SU-DHL-6 (cell line): Measurements from ENCODE around the gene GXYLT2.

Source experiments
- H2AFZ ChIP-seq: fragments of 200-600 bp; sonication (generic); 2 replicates; pipeline ENCODE4 v1.6.1; 2014; ENCODE audit warnings: low read depth, mild to moderate bottlenecking, moderate library complexity, mixed read lengths, antibody characterized with exemption, low read length; ENCODE audit not compliant: severe bottlenecking
- H3F3A ChIP-seq: fragments of 200-600 bp; shearing (Covaris generic); 2 replicates; pipeline ENCODE4 v1.6.0; 2016; ENCODE audit warnings: antibody characterized with exemption, mild to moderate bottlenecking; ENCODE audit not compliant: insufficient read depth
- H3K27ac ChIP-seq: fragments of 200-600 bp; sonication (generic); 2 replicates; pipeline ENCODE4 v1.5.1; 2016; ENCODE audit warnings: low read depth, mild to moderate bottlenecking, low read length, moderate library complexity, mixed read lengths
- H3K27me3 ChIP-seq: fragments of 200-600 bp; sonication (generic), shearing (Covaris generic); 2 replicates; pipeline ENCODE4 v1.6.0; 2014; ENCODE audit warnings: mild to moderate bottlenecking, low read length
- H3K36me3 ChIP-seq: fragments of 200-600 bp; sonication (generic); 2 replicates; pipeline ENCODE4 v1.6.1; 2014; ENCODE audit warnings: mild to moderate bottlenecking, low read length, mixed read lengths
- H3K4me2 ChIP-seq: fragments of 300-600, 200-600 bp; shearing (Covaris generic), sonication (generic); 2 replicates; pipeline ENCODE4 v1.6.0; 2014; ENCODE audit warnings: low read length, low read depth, mild to moderate bottlenecking; ENCODE audit not compliant: poor library complexity, severe bottlenecking
- H3K4me3 ChIP-seq: fragments of 200-600 bp; sonication (generic); 2 replicates; pipeline ENCODE4 v1.5.1; 2014; ENCODE audit warnings: antibody characterized with exemption, low read length, mild to moderate bottlenecking, mixed read lengths; ENCODE audit not compliant: insufficient read depth, poor library complexity, severe bottlenecking
- H3K79me2 ChIP-seq: fragments of 200-600 bp; sonication (generic); 2 replicates; pipeline ENCODE4 v1.6.1; 2014; ENCODE audit warnings: mild to moderate bottlenecking, low read length, moderate library complexity; ENCODE audit not compliant: insufficient read depth
- H3K9ac ChIP-seq: fragments of 200-600 bp; sonication (generic); 2 replicates; pipeline ENCODE4 v1.7.0; 2014; ENCODE audit warnings: mild to moderate bottlenecking, low read length
- H3K9me2 ChIP-seq: fragments of 200-600 bp; sonication (generic); replicated peaks from 2 replicates; pipeline ENCODE4 v1.6.1; 2014; ENCODE audit warnings: low read length; ENCODE audit not compliant: insufficient read depth
- H3K9me3 ChIP-seq: fragments of 200-600 bp; sonication (generic); 2 replicates; pipeline ENCODE4 v1.6.1; 2014; ENCODE audit warnings: low read length, mixed read lengths; ENCODE audit not compliant: insufficient read depth
- H4K20me1 ChIP-seq: fragments of 200-600 bp; sonication (generic); 2 replicates; pipeline ENCODE4 v1.6.1; 2014; ENCODE audit warnings: low read depth, mild to moderate bottlenecking, antibody characterized with exemption, low read length, moderate library complexity, mixed read lengths
- EZH2phosphoT487 ChIP-seq: fragments of 200-600 bp; sonication (generic), shearing (Covaris generic); conservative IDR thresholded peaks from 2 replicates; pipeline ENCODE4 v1.6.1; 2018; ENCODE audit warnings: mild to moderate bottlenecking, antibody characterized with exemption, low read length, moderate library complexity, mixed read lengths
- TF ChIP-seq, protein P1 (sequence below): fragments of 200-600 bp; sonication (generic); IDR thresholded peaks from one replicate; pipeline ENCODE4 v1.5.1; 2017; ENCODE audit warnings: antibody characterized with exemption, mild to moderate bottlenecking, low read length, moderate library complexity; ENCODE audit not compliant: insufficient read depth, poor library complexity, severe bottlenecking

The GXYLT2 gene

DNA sequence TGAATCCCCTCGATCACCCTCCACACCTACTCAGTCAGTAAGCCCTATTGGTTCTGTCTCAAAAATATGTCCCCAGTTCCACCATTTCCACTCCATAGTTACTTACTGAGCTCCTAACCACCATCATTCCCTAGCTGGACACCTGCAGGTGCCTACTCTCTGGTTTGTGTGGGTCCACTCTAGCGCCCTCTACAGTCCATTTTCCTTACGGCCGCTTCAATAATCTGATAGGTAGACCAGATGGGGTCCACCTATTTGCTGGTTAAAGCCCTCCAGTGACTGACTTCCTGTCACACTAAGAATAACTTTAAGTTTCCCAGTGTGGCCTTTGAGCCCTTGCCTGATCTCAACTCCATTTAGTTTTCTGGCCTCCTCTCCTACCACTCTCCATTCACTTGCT, 5.0 kb downstream of the GXYLT2 start:
- Histone ChIP-seq H3K4me3 (no peak overlapping the region), H3K27ac (no peak overlapping the region), H3K79me2 (no peaks in the 10 kb centered on the region), H3K9me2 (no peaks in the 10 kb centered on the region), H3K4me2 (no peak overlapping the region), H3K9ac (no peak overlapping the region), H2AFZ (no peak overlapping the region), H3K36me3 (no peaks in the 10 kb centered on the region), H3K27me3 (no peaks in the 10 kb centered on the region), H4K20me1 (no peaks in the 10 kb centered on the region), H3F3A (no peaks in the 10 kb centered on the region), H3K9me3 (no peaks in the 10 kb centered on the region)
- TF ChIP-seq EZH2phosphoT487 = no peak
- TF ChIP-seq, protein P1, sequence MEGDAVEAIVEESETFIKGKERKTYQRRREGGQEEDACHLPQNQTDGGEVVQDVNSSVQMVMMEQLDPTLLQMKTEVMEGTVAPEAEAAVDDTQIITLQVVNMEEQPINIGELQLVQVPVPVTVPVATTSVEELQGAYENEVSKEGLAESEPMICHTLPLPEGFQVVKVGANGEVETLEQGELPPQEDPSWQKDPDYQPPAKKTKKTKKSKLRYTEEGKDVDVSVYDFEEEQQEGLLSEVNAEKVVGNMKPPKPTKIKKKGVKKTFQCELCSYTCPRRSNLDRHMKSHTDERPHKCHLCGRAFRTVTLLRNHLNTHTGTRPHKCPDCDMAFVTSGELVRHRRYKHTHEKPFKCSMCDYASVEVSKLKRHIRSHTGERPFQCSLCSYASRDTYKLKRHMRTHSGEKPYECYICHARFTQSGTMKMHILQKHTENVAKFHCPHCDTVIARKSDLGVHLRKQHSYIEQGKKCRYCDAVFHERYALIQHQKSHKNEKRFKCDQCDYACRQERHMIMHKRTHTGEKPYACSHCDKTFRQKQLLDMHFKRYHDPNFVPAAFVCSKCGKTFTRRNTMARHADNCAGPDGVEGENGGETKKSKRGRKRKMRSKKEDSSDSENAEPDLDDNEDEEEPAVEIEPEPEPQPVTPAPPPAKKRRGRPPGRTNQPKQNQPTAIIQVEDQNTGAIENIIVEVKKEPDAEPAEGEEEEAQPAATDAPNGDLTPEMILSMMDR = peak; percentile 31

DNA sequence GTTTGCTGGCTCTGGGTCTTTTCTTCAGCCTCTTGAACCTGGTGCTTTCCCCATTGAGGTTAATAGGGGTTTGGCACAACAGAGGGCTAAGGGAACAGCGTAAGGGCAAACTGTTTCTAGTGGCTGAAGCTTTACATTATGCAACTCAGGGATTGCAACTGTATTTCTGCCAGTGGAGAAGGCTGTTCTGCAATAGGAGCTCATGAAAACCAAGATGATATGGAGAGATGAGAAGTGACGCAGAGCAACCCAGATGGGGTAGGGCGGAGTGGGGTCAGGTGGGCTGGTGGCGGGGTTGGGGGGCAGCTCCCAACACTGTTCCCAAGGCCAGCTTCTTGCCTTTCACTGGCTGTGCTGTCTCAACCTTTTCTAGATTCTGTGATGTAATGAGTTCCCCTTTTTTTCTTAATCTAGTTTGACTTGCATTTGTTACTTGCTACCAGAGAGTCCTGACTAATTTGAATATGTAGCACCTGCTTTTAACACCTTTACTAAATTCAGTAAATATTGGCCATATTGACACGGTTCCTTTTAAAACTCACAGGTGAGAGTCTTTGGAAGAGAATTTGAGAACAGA, 7.2 kb downstream of the GXYLT2 start:
- no peaks in the 10 kb centered on the region for H3K79me2 ChIP-seq
- no peaks in the 10 kb centered on the region for H3F3A ChIP-seq
- no peak overlapping the region for H3K4me3 ChIP-seq
- no peaks in the 10 kb centered on the region for H3K9me3 ChIP-seq
- H3K27me3 ChIP-seq = no peaks in the 10 kb centered on the region
- no peak overlapping the region for H2AFZ ChIP-seq
- H3K4me2 ChIP-seq = no peak overlapping the region
- H3K27ac ChIP-seq = no peak overlapping the region
- no peak overlapping the region for H3K9ac ChIP-seq
- H4K20me1 ChIP-seq = no peaks in the 10 kb centered on the region
- H3K36me3 ChIP-seq = no peaks in the 10 kb centered on the region
- TF ChIP-seq, protein P1 = no peak
- TF ChIP-seq EZH2phosphoT487 = no peak
- no peaks in the 10 kb centered on the region for H3K9me2 ChIP-seq

DNA sequence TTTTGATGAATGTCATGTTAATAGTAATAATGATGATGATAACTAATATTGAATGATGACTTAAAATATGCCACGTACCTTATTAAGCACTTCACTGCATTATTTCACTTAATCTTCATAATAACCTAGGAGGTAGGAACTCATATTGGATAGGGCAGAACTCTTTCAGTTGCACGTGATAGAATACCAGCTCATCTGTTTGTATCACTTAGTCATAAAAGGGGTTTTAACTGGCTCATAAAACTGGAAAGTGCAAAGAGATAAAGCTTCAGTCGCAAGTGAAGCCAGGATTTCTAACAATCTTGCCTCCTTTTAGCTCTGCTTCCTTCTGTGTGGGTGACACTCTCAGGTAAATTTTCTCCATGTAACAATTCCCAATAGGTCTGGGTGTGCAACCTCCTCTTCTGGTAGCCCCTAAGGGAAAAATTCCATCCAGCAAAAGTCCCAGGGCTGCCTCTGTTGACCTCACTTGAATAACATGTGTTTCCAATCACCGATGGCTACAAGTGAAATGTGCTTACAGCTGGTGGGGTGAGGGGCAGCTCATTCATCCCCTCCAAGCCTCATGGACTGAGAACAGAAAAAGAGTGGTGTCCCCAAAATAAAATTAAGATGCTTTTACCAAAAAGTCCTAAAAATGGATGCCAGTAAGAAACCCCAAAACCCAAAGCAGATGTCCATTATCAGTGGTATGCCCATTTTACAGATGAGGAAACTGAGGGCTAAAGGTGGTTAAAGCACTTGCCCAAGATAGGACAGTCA, 9.3 kb downstream of the GXYLT2 start:
- H3K27me3 ChIP-seq = no peaks in the 10 kb centered on the region
- no peaks in the 10 kb centered on the region for H3K9me3 ChIP-seq
- H2AFZ ChIP-seq = no peak overlapping the region
- H3K9ac ChIP-seq = no peak overlapping the region
- no peak overlapping the region for H3K27ac ChIP-seq
- H3K36me3 ChIP-seq = no peaks in the 10 kb centered on the region
- no peak overlapping the region for H3K4me3 ChIP-seq
- TF ChIP-seq, protein P1 = no peak
- TF ChIP-seq EZH2phosphoT487 = no peak
- no peaks in the 10 kb centered on the region for H3F3A ChIP-seq
- H3K9me2 ChIP-seq = no peaks in the 10 kb centered on the region
- no peaks in the 10 kb centered on the region for H3K79me2 ChIP-seq
- H4K20me1 ChIP-seq = no peaks in the 10 kb centered on the region
- H3K4me2 ChIP-seq = no peak overlapping the region
